Liver (tissue), 9 donors: ENCODE results near the gene TSPAN15. TPM values are rescaled to one million over a fixed set of nuclear protein-coding genes. Genes with fewer than 3 reads are reported as not detected.

ENCODE experiments used
- DNase-seq: peaks from one replicate; pipeline ENCODE4 v3.0.0-alpha.2; 2017; ENCODE audit warnings: low spot score
- H3K27ac ChIP-seq, 2 donors: one replicate each; pipeline ENCODE4 v1.7.0; 2013; ENCODE audit warnings: inconsistent platforms in 2 of 2, low read length in 2 of 2, control low read depth in 1 of 2, low read depth in 1 of 2, mild to moderate bottlenecking in 1 of 2
- H3K27me3 ChIP-seq, 4 donors: one replicate each; pipeline versions ENCODE4 v1.6.1 to v1.7.0; 2013; ENCODE audit warnings: low read length in 3 of 4, inconsistent platforms in 1 of 4, mild to moderate bottlenecking in 1 of 4, moderate library complexity in 1 of 4; ENCODE audit not compliant: control insufficient read depth in 4 of 4, insufficient read depth in 4 of 4
- H3K36me3 ChIP-seq, 4 donors: one replicate each; pipeline versions ENCODE4 v1.6.1 to v1.7.0; 2013; ENCODE audit warnings: low read length in 3 of 4, mild to moderate bottlenecking in 3 of 4, low read depth in 1 of 4, moderate library complexity in 1 of 4; ENCODE audit not compliant: control insufficient read depth in 4 of 4, insufficient read depth in 3 of 4
- H3K4me1 ChIP-seq, 4 donors: one replicate each; pipeline versions ENCODE4 v1.6.1 to v1.7.0; 2013; ENCODE audit warnings: low read length in 3 of 4, mild to moderate bottlenecking in 3 of 4, moderate library complexity in 1 of 4; ENCODE audit not compliant: control insufficient read depth in 4 of 4, insufficient read depth in 4 of 4
- H3K4me3 ChIP-seq, 3 donors: one replicate each; pipeline versions ENCODE4 v1.6.1 to v1.7.0; 2013; ENCODE audit warnings: low read length in 3 of 3, control low read depth in 1 of 3, low read depth in 1 of 3, mild to moderate bottlenecking in 1 of 3
- H3K9ac ChIP-seq, 2 donors: one replicate each; pipeline ENCODE4 v1.7.0; 2013; ENCODE audit warnings: low read length in 2 of 2, mild to moderate bottlenecking in 2 of 2, moderate library complexity in 2 of 2, control low read depth in 1 of 2, low read depth in 1 of 2
- H3K9me3 ChIP-seq, 4 donors: one replicate each; pipeline versions ENCODE4 v1.6.1 to v1.7.0; 2013; ENCODE audit warnings: low read length in 3 of 4; ENCODE audit not compliant: control insufficient read depth in 4 of 4
- EGR1 ChIP-seq, 2 donors: IDR thresholded peaks; 2 replicates each; pipeline ENCODE4 v1.6.1; 2016 to 2018; ENCODE audit warnings: antibody characterized with exemption in 2 of 2, low read depth in 2 of 2
- FOXA1 ChIP-seq: IDR thresholded peaks from 2 replicates; pipeline ENCODE4 v1.6.1; 2016; ENCODE audit warnings: antibody characterized with exemption
- FOXA2 ChIP-seq: IDR thresholded peaks from 2 replicates; pipeline ENCODE4 v1.6.1; 2016; ENCODE audit warnings: antibody characterized with exemption
- GABPA ChIP-seq, 2 donors: IDR thresholded peaks in 1 of 2; conservative IDR thresholded peaks in 1 of 2; 2 replicates each; pipeline ENCODE4 v1.6.1; 2016; ENCODE audit warnings: antibody characterized with exemption in 2 of 2, mild to moderate bottlenecking in 1 of 2, moderate library complexity in 1 of 2
- HNF4G ChIP-seq: IDR thresholded peaks from 2 replicates; pipeline ENCODE4 v1.6.1; 2016; ENCODE audit warnings: antibody characterized with exemption
- JUND ChIP-seq, 2 donors: IDR thresholded peaks; 2 replicates each; pipeline ENCODE4 v1.6.1; 2016; ENCODE audit warnings: antibody characterized with exemption in 2 of 2
- RAD21 ChIP-seq, 2 donors: IDR thresholded peaks; 2 replicates each; pipeline ENCODE4 v1.6.1; 2016; ENCODE audit warnings: antibody characterized with exemption in 2 of 2, mild to moderate bottlenecking in 2 of 2
- RXRA ChIP-seq, 2 donors: IDR thresholded peaks; 2 replicates each; pipeline ENCODE4 v1.6.1; 2017 to 2018; ENCODE audit warnings: antibody characterized with exemption in 2 of 2, mild to moderate bottlenecking in 1 of 2
- SP1 ChIP-seq: IDR thresholded peaks from 2 replicates; pipeline ENCODE4 v1.6.1; 2018; ENCODE audit warnings: antibody characterized with exemption, mild to moderate bottlenecking
- TAF1 ChIP-seq: conservative IDR thresholded peaks from 2 replicates; pipeline ENCODE4 v1.6.1; 2016; ENCODE audit warnings: antibody characterized with exemption, mild to moderate bottlenecking
- YY1 ChIP-seq: IDR thresholded peaks from 2 replicates; pipeline ENCODE4 v1.6.1; 2016; ENCODE audit warnings: antibody characterized with exemption, mild to moderate bottlenecking
- WGBS: extraction: QIAGEN DNeasy Blood & Tissue Kit; methylation state at CpG from one replicate; pipeline ENCODE4 v1.1.7; 2013; 5-methylcytosine and 5-hydroxymethylcytosine counted together
- polyA plus RNA-seq, 2 donors: library from polyadenylated mRNA; stranded (reverse) in 1 of 2; unstranded in 1 of 2; fragments of 200-250 nt in 1 of 2; fragments of >200 nt in 1 of 2; fragmentation: Nextera tagmentation in 1 of 2; extraction: Ambion mirVana in 1 of 2; gene quantifications; one replicate each; pipeline versions ENCODE4 v1.2.1 to v1.2.3, GENCODE V29; 2013 to 2015
- total RNA-seq, 2 donors: library from RNA; depleted of rRNA; stranded (reverse); fragments of >200 nt; gene quantifications; one replicate each; pipeline ENCODE4 v1.2.3, GENCODE V29; 2014
- TF ChIP-seq, protein P1 (sequence below): IDR thresholded peaks from 2 replicates; pipeline ENCODE4 v1.6.1; 2016; ENCODE audit warnings: antibody characterized with exemption
- TF ChIP-seq, protein P2 (sequence below): IDR thresholded peaks from 2 replicates; pipeline ENCODE4 v1.6.1; 2016; ENCODE audit warnings: antibody characterized with exemption
- TF ChIP-seq, protein P3 (sequence below): IDR thresholded peaks from 2 replicates; pipeline ENCODE4 v1.6.1; 2016; ENCODE audit warnings: antibody characterized with exemption
- TF ChIP-seq, protein P4 (sequence below): fragments of 150-350 bp; IDR thresholded peaks from 2 replicates; pipeline ENCODE4 v1.5.1; 2017; ENCODE audit warnings: improper control_type of control experiment, low read depth, low read length; ENCODE audit not compliant: missing input control
- TF ChIP-seq, protein P5 (sequence below): IDR thresholded peaks from 2 replicates; pipeline ENCODE4 v1.6.1; 2016; ENCODE audit warnings: antibody characterized with exemption, mild to moderate bottlenecking
- donor health status: healthy.
- donor health status: healthy.
- donor health status: healthy.
- donor health status: healthy.
- donor health status: healthy.

TSPAN15 gene
- total and polyA plus RNA-seq, 4 donors, result 2.0 to 4.3 (median 3.3) TPM

DNA sequence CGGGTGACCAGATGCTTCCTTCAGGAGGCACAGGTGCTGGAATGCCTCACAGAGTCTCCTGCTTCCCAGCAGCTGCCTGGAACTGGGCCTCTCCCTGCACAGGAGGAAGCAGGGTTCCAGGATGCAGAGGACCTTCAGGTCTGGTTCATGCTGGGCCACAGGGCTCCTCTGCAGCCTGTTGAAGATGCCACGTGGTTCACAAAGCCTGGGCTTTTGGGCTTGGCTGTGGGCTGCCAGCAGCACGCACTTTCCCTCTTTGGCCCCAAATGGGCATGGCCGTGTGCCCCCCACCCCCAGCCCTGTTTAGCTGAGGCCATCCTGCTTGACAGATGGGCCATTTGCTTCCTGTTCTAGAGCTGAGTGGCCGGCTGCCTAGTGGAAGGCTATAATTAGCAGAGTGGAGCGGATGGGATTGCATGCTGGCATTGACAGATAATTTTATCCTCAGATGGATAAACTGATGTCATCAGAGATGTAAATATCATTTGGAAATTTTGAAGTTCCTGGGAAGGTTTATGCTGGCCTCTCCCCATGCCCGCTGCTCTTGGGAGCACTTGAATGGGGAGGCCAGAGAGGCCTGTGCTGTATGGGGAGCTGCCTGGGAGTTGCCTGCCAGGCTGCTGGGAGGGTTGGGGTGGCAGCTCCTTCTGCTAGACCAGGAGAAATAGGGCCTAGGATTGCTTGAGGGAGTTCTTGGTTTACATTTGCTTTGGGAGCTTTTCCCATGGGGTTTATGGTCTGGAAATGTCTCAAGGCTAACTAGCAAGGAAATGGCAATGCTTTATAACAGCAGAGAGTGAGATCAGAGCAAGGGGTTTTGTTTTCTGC, 28.2 kb downstream of the TSPAN15 start:
- H3K27ac ChIP-seq, result peak overlapping the region; percentile 65 to 70
- peaks cover 0 to 7% (median under 1%) of the 10 kb centered on the region in 4 donors for H3K4me1 ChIP-seq
- no peak for DNase-seq

More for the DNA sequence above, 28.2 kb downstream of the TSPAN15 start:
- no peaks in the 10 kb centered on the region for H3K36me3 ChIP-seq
- H3K9ac ChIP-seq, result no peak overlapping the region
- 57% methylated on average over 7 of the region's 7 CpGs for WGBS
- no peak overlapping the region for H3K4me3 ChIP-seq
- TF ChIP-seq GABPA (IDR thresholded peaks at IDR 0.05 in 1 of 2, conservative IDR thresholded peaks at IDR 0.05 in 1 of 2) (no peak), FOXA2 (no peak), FOXA1 (no peak), SP1 (no peak), YY1 (no peak), EGR1 (IDR thresholded peaks at IDR 0.05; ENCODE audit: low read depth in 2 of 2) (no peak), RXRA (IDR thresholded peaks at IDR 0.05) (no peak), JUND (IDR thresholded peaks at IDR 0.05) (no peak), RAD21 (IDR thresholded peaks at IDR 0.05) (no peak), HNF4G (no peak), TAF1 (no peak)
- TF ChIP-seq, protein P1, sequence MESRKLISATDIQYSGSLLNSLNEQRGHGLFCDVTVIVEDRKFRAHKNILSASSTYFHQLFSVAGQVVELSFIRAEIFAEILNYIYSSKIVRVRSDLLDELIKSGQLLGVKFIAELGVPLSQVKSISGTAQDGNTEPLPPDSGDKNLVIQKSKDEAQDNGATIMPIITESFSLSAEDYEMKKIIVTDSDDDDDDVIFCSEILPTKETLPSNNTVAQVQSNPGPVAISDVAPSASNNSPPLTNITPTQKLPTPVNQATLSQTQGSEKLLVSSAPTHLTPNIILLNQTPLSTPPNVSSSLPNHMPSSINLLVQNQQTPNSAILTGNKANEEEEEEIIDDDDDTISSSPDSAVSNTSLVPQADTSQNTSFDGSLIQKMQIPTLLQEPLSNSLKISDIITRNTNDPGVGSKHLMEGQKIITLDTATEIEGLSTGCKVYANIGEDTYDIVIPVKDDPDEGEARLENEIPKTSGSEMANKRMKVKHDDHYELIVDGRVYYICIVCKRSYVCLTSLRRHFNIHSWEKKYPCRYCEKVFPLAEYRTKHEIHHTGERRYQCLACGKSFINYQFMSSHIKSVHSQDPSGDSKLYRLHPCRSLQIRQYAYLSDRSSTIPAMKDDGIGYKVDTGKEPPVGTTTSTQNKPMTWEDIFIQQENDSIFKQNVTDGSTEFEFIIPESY, result no peak
- TF ChIP-seq, protein P2, sequence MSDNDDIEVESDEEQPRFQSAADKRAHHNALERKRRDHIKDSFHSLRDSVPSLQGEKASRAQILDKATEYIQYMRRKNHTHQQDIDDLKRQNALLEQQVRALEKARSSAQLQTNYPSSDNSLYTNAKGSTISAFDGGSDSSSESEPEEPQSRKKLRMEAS, result no peak
- TF ChIP-seq, protein P3, sequence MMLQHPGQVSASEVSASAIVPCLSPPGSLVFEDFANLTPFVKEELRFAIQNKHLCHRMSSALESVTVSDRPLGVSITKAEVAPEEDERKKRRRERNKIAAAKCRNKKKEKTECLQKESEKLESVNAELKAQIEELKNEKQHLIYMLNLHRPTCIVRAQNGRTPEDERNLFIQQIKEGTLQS, result no peak
- TF ChIP-seq, protein P4, sequence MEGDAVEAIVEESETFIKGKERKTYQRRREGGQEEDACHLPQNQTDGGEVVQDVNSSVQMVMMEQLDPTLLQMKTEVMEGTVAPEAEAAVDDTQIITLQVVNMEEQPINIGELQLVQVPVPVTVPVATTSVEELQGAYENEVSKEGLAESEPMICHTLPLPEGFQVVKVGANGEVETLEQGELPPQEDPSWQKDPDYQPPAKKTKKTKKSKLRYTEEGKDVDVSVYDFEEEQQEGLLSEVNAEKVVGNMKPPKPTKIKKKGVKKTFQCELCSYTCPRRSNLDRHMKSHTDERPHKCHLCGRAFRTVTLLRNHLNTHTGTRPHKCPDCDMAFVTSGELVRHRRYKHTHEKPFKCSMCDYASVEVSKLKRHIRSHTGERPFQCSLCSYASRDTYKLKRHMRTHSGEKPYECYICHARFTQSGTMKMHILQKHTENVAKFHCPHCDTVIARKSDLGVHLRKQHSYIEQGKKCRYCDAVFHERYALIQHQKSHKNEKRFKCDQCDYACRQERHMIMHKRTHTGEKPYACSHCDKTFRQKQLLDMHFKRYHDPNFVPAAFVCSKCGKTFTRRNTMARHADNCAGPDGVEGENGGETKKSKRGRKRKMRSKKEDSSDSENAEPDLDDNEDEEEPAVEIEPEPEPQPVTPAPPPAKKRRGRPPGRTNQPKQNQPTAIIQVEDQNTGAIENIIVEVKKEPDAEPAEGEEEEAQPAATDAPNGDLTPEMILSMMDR, result no peak
- TF ChIP-seq, protein P5, sequence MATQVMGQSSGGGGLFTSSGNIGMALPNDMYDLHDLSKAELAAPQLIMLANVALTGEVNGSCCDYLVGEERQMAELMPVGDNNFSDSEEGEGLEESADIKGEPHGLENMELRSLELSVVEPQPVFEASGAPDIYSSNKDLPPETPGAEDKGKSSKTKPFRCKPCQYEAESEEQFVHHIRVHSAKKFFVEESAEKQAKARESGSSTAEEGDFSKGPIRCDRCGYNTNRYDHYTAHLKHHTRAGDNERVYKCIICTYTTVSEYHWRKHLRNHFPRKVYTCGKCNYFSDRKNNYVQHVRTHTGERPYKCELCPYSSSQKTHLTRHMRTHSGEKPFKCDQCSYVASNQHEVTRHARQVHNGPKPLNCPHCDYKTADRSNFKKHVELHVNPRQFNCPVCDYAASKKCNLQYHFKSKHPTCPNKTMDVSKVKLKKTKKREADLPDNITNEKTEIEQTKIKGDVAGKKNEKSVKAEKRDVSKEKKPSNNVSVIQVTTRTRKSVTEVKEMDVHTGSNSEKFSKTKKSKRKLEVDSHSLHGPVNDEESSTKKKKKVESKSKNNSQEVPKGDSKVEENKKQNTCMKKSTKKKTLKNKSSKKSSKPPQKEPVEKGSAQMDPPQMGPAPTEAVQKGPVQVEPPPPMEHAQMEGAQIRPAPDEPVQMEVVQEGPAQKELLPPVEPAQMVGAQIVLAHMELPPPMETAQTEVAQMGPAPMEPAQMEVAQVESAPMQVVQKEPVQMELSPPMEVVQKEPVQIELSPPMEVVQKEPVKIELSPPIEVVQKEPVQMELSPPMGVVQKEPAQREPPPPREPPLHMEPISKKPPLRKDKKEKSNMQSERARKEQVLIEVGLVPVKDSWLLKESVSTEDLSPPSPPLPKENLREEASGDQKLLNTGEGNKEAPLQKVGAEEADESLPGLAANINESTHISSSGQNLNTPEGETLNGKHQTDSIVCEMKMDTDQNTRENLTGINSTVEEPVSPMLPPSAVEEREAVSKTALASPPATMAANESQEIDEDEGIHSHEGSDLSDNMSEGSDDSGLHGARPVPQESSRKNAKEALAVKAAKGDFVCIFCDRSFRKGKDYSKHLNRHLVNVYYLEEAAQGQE, result no peak
- no peaks in the 10 kb centered on the region for H3K27me3 ChIP-seq
- no peaks in the 10 kb centered on the region for H3K9me3 ChIP-seq
